Body of pancreas (tissue), 4 donors: ENCODE measurements around the gene USP2. TPM values are rescaled to one million over a fixed set of nuclear protein-coding genes. Genes with fewer than 3 reads are reported as not detected.

Experiments used
- ATAC-seq: fragments of 150-250 bp; one replicate; pipeline ENCODE4 v1.9.1; 2016
- DNase-seq, 4 donors: peaks; one replicate each; pipeline ENCODE4 v3.0.0-alpha.2; 2019
- H3K27ac ChIP-seq, 4 donors: fragments of 200-600 bp; sonication (generic); 1 replicate in 3 of 4; 2 replicates in 1 of 4; pipeline versions ENCODE4 v1.5.1 to v1.6.1; 2016 to 2019; ENCODE audit warnings: mild to moderate bottlenecking in 1 of 4, mixed read lengths in 1 of 4, moderate library complexity in 1 of 4
- H3K27me3 ChIP-seq, 2 donors: fragments of 200-600 bp; sonication (generic); one replicate each; pipeline ENCODE4 v1.6.0; 2016; ENCODE audit warnings: mild to moderate bottlenecking in 1 of 2
- H3K36me3 ChIP-seq, 2 donors: fragments of 200-600 bp; sonication (generic); replicated peaks in 1 of 2; 2 replicates each; pipeline ENCODE4 v1.5.1; 2016; ENCODE audit warnings: low read depth in 2 of 2; ENCODE audit not compliant: insufficient read depth in 1 of 2
- H3K4me1 ChIP-seq: fragments of 200-600 bp; sonication (generic); one replicate; pipeline ENCODE4 v1.6.0; 2016
- H3K4me3 ChIP-seq, 2 donors: fragments of 200-600 bp; sonication (generic); 1 replicate in 1 of 2; 2 replicates in 1 of 2; pipeline ENCODE4 v1.5.1; 2016 to 2019
- H3K9me3 ChIP-seq, 3 donors: fragments of 200-600 bp; sonication (generic); 1 replicate in 2 of 3; 2 replicates in 1 of 3; pipeline ENCODE4 v1.5.1; 2016
- POLR2A ChIP-seq, 3 donors: fragments of 450-650 bp; IDR thresholded peaks; one replicate each; pipeline ENCODE4 v1.6.1; 2016; ENCODE audit warnings: antibody characterized with exemption in 3 of 3, mild to moderate bottlenecking in 2 of 3
- WGBS, 2 donors: methylation state at CpG; one replicate each; pipeline ENCODE4 v1.1.5; 2017; 5-methylcytosine and 5-hydroxymethylcytosine counted together
- intact Hi-C: fragments of 100-400 bp; cut with DNase I; formaldehyde crosslinking; loops from one replicate; pipeline ENCODE4 v1.15.1; 2023
- total RNA-seq, 2 donors: library from RNA; depleted of rRNA; stranded (reverse); fragments of >200 nt; gene quantifications; one replicate each; pipeline ENCODE4 v1.1.0, GENCODE V29; 2016
- TF ChIP-seq, protein P1 (sequence below), 7 experiments: fragments of 450-650 bp in 4 of 7; fragments of 200-600 bp in 3 of 7; sonication (generic) in 3 of 7; IDR thresholded peaks; one replicate each; pipeline ENCODE4 v1.5.1; 2016 to 2019; ENCODE audit warnings: antibody characterized with exemption in 7 of 7

The USP2 gene
- total RNA-seq, 2 donors from 2014 or later = 3.9 to 19.4 TPM

DNA sequence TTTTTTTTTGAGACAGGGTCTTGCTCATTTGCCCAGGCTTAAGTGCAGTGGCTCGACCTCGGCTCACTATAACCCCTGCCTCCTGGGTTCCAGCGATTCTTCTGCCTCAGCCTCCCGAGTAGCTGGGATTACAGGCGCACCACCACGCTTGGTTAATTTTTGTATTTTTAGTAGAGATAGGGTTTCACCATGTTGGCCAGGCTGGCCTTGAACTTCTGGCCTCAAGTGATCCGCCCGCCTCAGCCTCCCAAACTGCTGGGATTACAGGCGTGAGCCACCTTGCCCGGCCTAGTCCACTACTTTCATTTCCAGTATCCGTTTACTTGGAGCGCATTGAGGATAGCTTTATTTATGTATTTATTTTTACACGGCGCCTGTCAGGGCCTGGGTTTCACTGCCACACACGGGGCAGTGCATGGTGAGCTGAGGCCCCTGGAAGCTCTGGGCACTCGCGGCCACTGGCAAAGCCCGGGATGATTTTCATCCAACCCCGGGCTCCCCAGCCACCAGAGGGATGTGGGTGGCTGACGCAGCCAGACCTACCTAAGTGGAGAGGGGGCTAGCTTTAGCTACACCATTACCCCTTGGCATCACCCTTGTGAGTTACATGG, 58.5 kb downstream of the USP2 start:
- WGBS, 2 donors = 72% methylated on average over 20 of the region's 20 CpGs
- no peak overlapping the region for H3K4me3 ChIP-seq
- no peaks in the 10 kb centered on the region for H3K36me3 ChIP-seq
- no peaks in the 10 kb centered on the region for H3K9me3 ChIP-seq
- intact Hi-C loops = loop anchor here (5.0 kb wide), 1 partner anchor 54 kb away; no protein-coding TSS in a partner anchor
- no peaks in the 10 kb centered on the region for H3K27me3 ChIP-seq
- TF ChIP-seq, protein P1, sequence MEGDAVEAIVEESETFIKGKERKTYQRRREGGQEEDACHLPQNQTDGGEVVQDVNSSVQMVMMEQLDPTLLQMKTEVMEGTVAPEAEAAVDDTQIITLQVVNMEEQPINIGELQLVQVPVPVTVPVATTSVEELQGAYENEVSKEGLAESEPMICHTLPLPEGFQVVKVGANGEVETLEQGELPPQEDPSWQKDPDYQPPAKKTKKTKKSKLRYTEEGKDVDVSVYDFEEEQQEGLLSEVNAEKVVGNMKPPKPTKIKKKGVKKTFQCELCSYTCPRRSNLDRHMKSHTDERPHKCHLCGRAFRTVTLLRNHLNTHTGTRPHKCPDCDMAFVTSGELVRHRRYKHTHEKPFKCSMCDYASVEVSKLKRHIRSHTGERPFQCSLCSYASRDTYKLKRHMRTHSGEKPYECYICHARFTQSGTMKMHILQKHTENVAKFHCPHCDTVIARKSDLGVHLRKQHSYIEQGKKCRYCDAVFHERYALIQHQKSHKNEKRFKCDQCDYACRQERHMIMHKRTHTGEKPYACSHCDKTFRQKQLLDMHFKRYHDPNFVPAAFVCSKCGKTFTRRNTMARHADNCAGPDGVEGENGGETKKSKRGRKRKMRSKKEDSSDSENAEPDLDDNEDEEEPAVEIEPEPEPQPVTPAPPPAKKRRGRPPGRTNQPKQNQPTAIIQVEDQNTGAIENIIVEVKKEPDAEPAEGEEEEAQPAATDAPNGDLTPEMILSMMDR (IDR thresholded peaks at IDR 0.05) = no peak
- TF ChIP-seq POLR2A (IDR thresholded peaks at IDR 0.05) = no peak
- no peak for DNase-seq
- H3K4me1 ChIP-seq = peaks cover 28% of the 10 kb centered on the region
- H3K27ac ChIP-seq = no peak overlapping the region
- ATAC-seq = no peak

DNA sequence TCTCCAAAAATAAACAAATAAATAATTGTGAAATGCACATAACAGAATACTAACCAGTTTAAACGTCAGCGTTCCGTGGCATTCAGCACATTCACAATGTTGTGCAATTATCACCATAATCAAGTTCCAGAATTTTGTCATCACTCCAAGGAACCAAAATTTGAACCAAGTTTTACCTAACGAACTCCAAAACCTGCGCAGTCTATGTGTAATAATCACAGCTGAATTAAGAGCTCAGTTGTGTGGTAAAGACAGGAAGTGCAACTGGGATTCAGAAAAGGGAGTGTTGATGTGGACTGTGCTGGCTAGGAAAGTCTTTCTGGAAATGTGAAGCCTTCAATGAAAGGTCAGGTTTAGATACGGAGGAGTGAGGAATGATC, 59.1 kb downstream of the USP2 start:
- H3K4me1 ChIP-seq = peaks cover 30% of the 10 kb centered on the region
- H3K9me3 ChIP-seq = no peaks in the 10 kb centered on the region
- H3K4me3 ChIP-seq = no peak overlapping the region
- ATAC-seq (no peak), DNase-seq (no peak)
- TF ChIP-seq, protein P1 (IDR thresholded peaks at IDR 0.05) = peak in 1 of 7 experiments; percentile 3
- TF ChIP-seq POLR2A (IDR thresholded peaks at IDR 0.05) = no peak
- WGBS, 2 donors = 43 to 44% methylated on average over 6 of the region's 6 CpGs
- H3K36me3 ChIP-seq = no peaks in the 10 kb centered on the region
- H3K27ac ChIP-seq = no peak overlapping the region
- intact Hi-C loops = loop anchor here (5.0 kb wide), 1 partner anchor 55 kb away; no protein-coding TSS in a partner anchor
- no peaks in the 10 kb centered on the region for H3K27me3 ChIP-seq

DNA sequence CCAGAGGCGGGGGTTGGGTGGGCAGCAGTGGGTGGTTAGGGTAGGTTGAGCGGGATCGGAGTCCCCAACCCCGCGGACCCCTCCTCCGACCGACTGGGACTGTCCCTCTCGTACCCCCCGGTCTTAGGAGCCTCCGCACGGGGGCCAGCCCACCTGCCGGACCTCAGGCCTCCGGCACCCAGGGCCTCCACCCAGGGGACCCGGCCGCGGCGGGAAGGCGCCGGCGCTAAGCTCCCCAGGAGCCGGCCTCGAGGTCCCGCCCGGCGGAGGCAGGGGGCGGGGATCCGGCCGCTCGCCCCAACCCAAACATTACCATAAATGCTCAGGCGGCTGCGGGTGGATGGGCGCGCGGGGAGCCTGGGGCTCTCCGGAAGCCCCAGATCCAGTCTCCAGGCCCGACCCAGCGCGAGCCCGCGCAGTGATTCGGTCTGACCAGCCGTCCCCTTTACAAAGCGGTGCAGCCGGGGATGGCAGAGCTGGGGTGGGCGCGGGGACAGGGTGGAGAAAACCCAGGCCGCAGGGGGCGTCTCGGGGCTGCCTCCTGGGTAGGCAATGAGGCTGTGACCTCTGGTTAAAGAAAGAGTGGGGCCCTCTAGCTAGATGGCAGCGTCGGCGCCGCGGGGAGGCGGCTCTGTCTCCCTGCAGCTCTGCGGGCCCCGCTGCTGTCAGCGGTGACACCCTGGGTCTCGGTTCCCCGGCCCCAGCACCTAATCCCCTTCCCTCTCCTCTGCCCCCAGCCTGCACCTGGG, 60.5 kb downstream of the USP2 start:
- peak in 3 of 4 donors; percentile 38 to 49 (median 39) for DNase-seq
- 3 to 5% methylated on average over 12 to 56 of the region's 60 CpGs for WGBS, 2 donors
- peak; percentile 31 for ATAC-seq
- Histone ChIP-seq H3K36me3 (no peaks in the 10 kb centered on the region), H3K27ac (peak overlapping the region; percentile 37 to 52 (median 44)), H3K27me3 (no peaks in the 10 kb centered on the region), H3K9me3 (no peaks in the 10 kb centered on the region), H3K4me1 (peaks cover 40% of the 10 kb centered on the region), H3K4me3 (peak overlapping the region; percentile 1 to 18)
- intact Hi-C loops = loop anchor here (5.0 kb wide), 1 partner anchor 56 kb away; no protein-coding TSS in a partner anchor
- peak in 2 of 3 donors; percentile 32 to 33 for TF ChIP-seq POLR2A (IDR thresholded peaks at IDR 0.05)
- TF ChIP-seq, protein P1 (IDR thresholded peaks at IDR 0.05) = no peak

DNA sequence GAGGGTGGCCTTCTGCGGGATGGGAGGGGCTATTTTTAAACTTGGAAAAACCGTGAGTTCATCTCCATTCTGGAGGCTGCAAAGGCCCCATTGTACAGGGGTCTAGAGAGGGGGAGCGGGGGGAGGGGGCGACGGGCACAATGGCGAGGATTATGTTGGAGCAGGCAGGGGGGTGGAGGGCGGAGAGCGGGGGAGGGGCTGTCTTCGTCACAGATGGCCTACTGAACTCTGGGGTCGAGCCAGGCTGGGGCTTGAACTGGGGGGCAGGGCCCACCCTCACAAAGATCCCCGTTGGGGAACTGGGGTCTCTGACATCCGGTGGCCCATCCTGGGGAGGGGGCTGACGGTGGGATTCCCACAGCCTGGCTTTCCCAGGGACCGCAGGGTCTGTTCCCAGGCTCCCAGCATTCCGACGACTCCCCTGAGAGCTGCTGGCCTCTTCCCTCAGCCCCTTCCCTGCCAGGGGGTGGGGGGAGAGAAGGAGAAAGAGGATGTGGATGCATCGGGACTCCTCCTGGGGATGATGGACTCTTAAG, 61.2 kb downstream of the USP2 start:
- H3K27ac ChIP-seq = peak overlapping the region in 2 of 4 donors; percentile 47 to 52
- no peak overlapping the region for H3K4me3 ChIP-seq
- no peaks in the 10 kb centered on the region for H3K36me3 ChIP-seq
- ATAC-seq (no peak), DNase-seq (no peak)
- intact Hi-C loops = loop anchor here (5.0 kb wide), 1 partner anchor 57 kb away; no protein-coding TSS in a partner anchor
- no peaks in the 10 kb centered on the region for H3K9me3 ChIP-seq
- TF ChIP-seq, protein P1 (IDR thresholded peaks at IDR 0.05) = no peak
- no peak for TF ChIP-seq POLR2A (IDR thresholded peaks at IDR 0.05)
- H3K27me3 ChIP-seq = peaks cover 0 to 4% of the 10 kb centered on the region in 2 donors
- peaks cover 46% of the 10 kb centered on the region for H3K4me1 ChIP-seq
- 61 to 67% methylated on average over 7 to 16 of the region's 17 CpGs for WGBS, 2 donors
